ENCODE measurements around the gene GATA2. TPM values are rescaled to one million over a fixed set of nuclear protein-coding genes. Genes with fewer than 3 reads are reported as not detected.

Gene GATA2
- total RNA-seq, 1 experiment from 2014 or later, result 74.6 TPM

GRCh38 chr3:128486205-128486628 is 6.8 kb downstream of the GATA2 start (continued):
- TF ChIP-seq CTCF (IDR thresholded peaks at IDR 0.05), result no peak

- in situ Hi-C loops (cut with HindIII; ENCODE audit: low pct_unique_long_range_greater_than_20kb, low sequenced_read_pairs), result no loop called here
Observed at GRCh38 chr3:128485282-128486204, 7.5 kb downstream of the GATA2 start.

More at GRCh38 chr3:128485282-128486204, 7.5 kb downstream of the GATA2 start:
- H3K27me3 ChIP-seq (ENCODE audit: control insufficient read depth, insufficient read depth, low read length), result no peaks in the 10 kb centered on the region
- DNase-seq (ENCODE audit: low read depth, low spot score), result no peak
- peak overlapping the region; percentile 58 for H3K27ac ChIP-seq (ENCODE audit: low read length)
- ChIA-PET CTCF (no interaction called here), POLR2A (interaction anchor here (0.7 kb wide), 1 partner anchor 309 kb away, joined by 3 read pairs; no protein-coding TSS in a partner anchor)
- ATAC-seq, result no peak
- H3K36me3 ChIP-seq (ENCODE audit: control insufficient read depth, insufficient read depth, low read length), result peaks cover 5% of the 10 kb centered on the region
- no peak for TF ChIP-seq SIN3A (IDR thresholded peaks at IDR 0.05; ENCODE audit: borderline replicate concordance, insufficient read depth, low read depth, low read length)
- TF ChIP-seq REST (IDR thresholded peaks at IDR 0.05; ENCODE audit: insufficient read depth in 1 of 2, low read depth in 2 of 2, low read length in 1 of 2), result 0 out of 4 replicates have a peak, but pooled peaks of 1 of the 2 experiments have one; percentile 16
- H3K9me3 ChIP-seq (ENCODE audit: control insufficient read depth, insufficient read depth, low read depth, low read length), result no peaks in the 10 kb centered on the region
- intact Hi-C loops (cut with micrococcal nuclease; ENCODE audit: unreplicated experiment), result no loop called here
- H3K4me1 ChIP-seq (ENCODE audit: control insufficient read depth, insufficient read depth, low read length), result peaks cover 41% of the 10 kb centered on the region
- BruUV-seq (replicated peaks), result no TSS peak
- H3K4me3 ChIP-seq (ENCODE audit: low read depth in 2 of 2, low read length in 2 of 2), result peak overlapping the region; percentile 12 to 92; a peak in 3 of 4 replicates

All from Panc1 (cell line).